Suprapubic skin (tissue), 4 donors: ENCODE results near the gene CFAP58.

ENCODE experiments used
- CTCF ChIP-seq, 2 donors: fragments of 200-600 bp in 1 of 2; fragments of 450-650 bp in 1 of 2; sonication (generic) in 1 of 2; IDR thresholded peaks; one replicate each; pipeline ENCODE4 v1.5.1; 2016 to 2019; ENCODE audit warnings: antibody characterized with exemption in 2 of 2, mild to moderate bottlenecking in 1 of 2, moderate library complexity in 1 of 2
- EP300 ChIP-seq: sonication (generic); formaldehyde crosslinking; IDR thresholded peaks from one replicate; pipeline ENCODE4 v1.6.1; 2017; ENCODE audit warnings: antibody characterized with exemption
- POLR2A ChIP-seq, 2 donors: fragments of 450-650 bp; IDR thresholded peaks; one replicate each; pipeline ENCODE4 v1.6.1; 2017; ENCODE audit warnings: antibody characterized with exemption in 2 of 2, mild to moderate bottlenecking in 2 of 2, moderate library complexity in 2 of 2
- POLR2AphosphoS5 ChIP-seq, 3 donors: sonication (generic); formaldehyde crosslinking; IDR thresholded peaks; one replicate each; pipeline ENCODE4 v1.6.1; 2017; ENCODE audit warnings: antibody characterized with exemption in 3 of 3

- TF ChIP-seq CTCF (IDR thresholded peaks at IDR 0.05) (no peak), EP300 (no peak), POLR2A (IDR thresholded peaks at IDR 0.05) (peak in 1 of 2 donors; percentile 22), POLR2AphosphoS5 (IDR thresholded peaks at IDR 0.05) (no peak)
Measured at GRCh38 chr10:104325436-104326435, 27.9 kb upstream of the CFAP58 start.
